Measurements from ENCODE around the gene RNF166. TPM values are rescaled to one million over a fixed set of nuclear protein-coding genes. Genes with fewer than 3 reads are reported as not detected.

RNF166 gene
- total RNA-seq, 1 experiment from 2014 or later, result 18.5 TPM

GRCh38 chr16:88706965-88707826 is 988 bp upstream of the RNF166 start:
- no peak for DNase-seq (ENCODE audit: low read depth)

- no peak for DNase-seq (ENCODE audit: low read depth)
Measured at GRCh38 chr16:88705801-88706228, 393 bp downstream of the RNF166 start.

- no peak for DNase-seq (ENCODE audit: low read depth)
Measured at GRCh38 chr16:88705076-88705684, 1.0 kb downstream of the RNF166 start.

- DNase-seq (ENCODE audit: low read depth), result peak; percentile 47
Measured at GRCh38 chr16:88703486-88704309, 2.5 kb downstream of the RNF166 start.

- DNase-seq (ENCODE audit: low read depth), result no peak
Measured at GRCh38 chr16:88702371-88703210, 3.6 kb downstream of the RNF166 start.

- no peak for DNase-seq (ENCODE audit: low read depth)
Measured at GRCh38 chr16:88701581-88702370, 4.4 kb downstream of the RNF166 start.

- peak; percentile 94 for DNase-seq (ENCODE audit: low read depth)
Measured at GRCh38 chr16:88700636-88701482, 5.3 kb downstream of the RNF166 start.

GRCh38 chr16:88700322-88700635 is 5.9 kb downstream of the RNF166 start:
- no peak for DNase-seq (ENCODE audit: low read depth)

GRCh38 chr16:88699180-88699579 is 7.0 kb downstream of the RNF166 start:
- DNase-seq (ENCODE audit: low read depth), result no peak

GRCh38 chr16:88698646-88699045 is 7.6 kb downstream of the RNF166 start:
- DNase-seq (ENCODE audit: low read depth), result no peak

- no peak for DNase-seq (ENCODE audit: low read depth)
Measured at GRCh38 chr16:88697831-88698615, 8.2 kb downstream of the RNF166 start.

- no peak for DNase-seq (ENCODE audit: low read depth)
Measured at GRCh38 chr16:88697116-88697830, 8.9 kb downstream of the RNF166 start.

GRCh38 chr16:88696441-88696840 is 9.8 kb downstream of the RNF166 start:
- no peak for DNase-seq (ENCODE audit: low read depth)

- no peak for DNase-seq (ENCODE audit: low read depth)
Measured at GRCh38 chr16:88695753-88696152, 10.5 kb downstream of the RNF166 start.

- no peak for DNase-seq (ENCODE audit: low read depth)
Measured at GRCh38 chr16:88695218-88695617, 11.0 kb downstream of the RNF166 start.

- no peak for DNase-seq (ENCODE audit: low read depth)
Measured at GRCh38 chr16:88694221-88695087, 11.8 kb downstream of the RNF166 start.

GRCh38 chr16:88693420-88694177 is 12.6 kb downstream of the RNF166 start:
- DNase-seq (ENCODE audit: low read depth), result no peak

All from Daoy (cell line).